Measurements from ENCODE around the gene ADGB.

GRCh38 chr6:146857980-146858347 is 259.2 kb downstream of the ADGB start:
- TF ChIP-seq CTCF (IDR thresholded peaks at IDR 0.05) (no peak), POLR2A (IDR thresholded peaks at IDR 0.05) (no peak)

Data from esophagus squamous epithelium (tissue), 4 donors.